Hepatocyte (in vitro differentiated cells): Measurements from ENCODE around the gene NTF3. TPM values are rescaled to one million over a fixed set of nuclear protein-coding genes. Genes with fewer than 3 reads are reported as not detected.
A peak's percentile ranks its signal among the peaks of the same experiment; 100 is the strongest.

Experiments
- DNase-seq: peaks from one replicate; pipeline ENCODE4 v3.0.0-alpha.2; 2016; ENCODE audit warnings: low spot score
- H2AFZ ChIP-seq: fragments of 200-600 bp; sonication (generic); 2 replicates; pipeline ENCODE4 v1.6.0; 2016; ENCODE audit warnings: antibody characterized with exemption, mild to moderate bottlenecking
- H3K27ac ChIP-seq: fragments of 200-600 bp; sonication (generic); 2 replicates; pipeline ENCODE4 v1.5.1; 2016; ENCODE audit warnings: mild to moderate bottlenecking
- H3K27me3 ChIP-seq: fragments of 200-600 bp; sonication (generic); 2 replicates; pipeline ENCODE4 v1.6.1; 2016
- H3K36me3 ChIP-seq: fragments of 200-600 bp; sonication (generic); replicated peaks from 2 replicates; pipeline ENCODE4 v1.5.1; 2016; ENCODE audit warnings: low read depth; ENCODE audit not compliant: insufficient read depth
- H3K4me1 ChIP-seq: fragments of 200-600 bp; sonication (generic); 2 replicates; pipeline ENCODE4 v1.5.1; 2016; ENCODE audit warnings: mild to moderate bottlenecking, moderate library complexity; ENCODE audit not compliant: insufficient read depth
- H3K4me2 ChIP-seq: fragments of 200-600 bp; sonication (generic); 2 replicates; pipeline ENCODE4 v1.6.0; 2016
- H3K4me3 ChIP-seq: fragments of 200-600 bp; sonication (generic); 2 replicates; pipeline ENCODE4 v1.5.1; 2016; ENCODE audit warnings: mild to moderate bottlenecking
- H3K79me2 ChIP-seq: fragments of 200-600 bp; sonication (generic); 2 replicates; pipeline ENCODE4 v1.6.0; 2017; ENCODE audit warnings: mild to moderate bottlenecking
- H3K9me2 ChIP-seq: fragments of 200-600 bp; sonication (generic); replicated peaks from 2 replicates; pipeline ENCODE4 v1.6.0; 2017; ENCODE audit warnings: mild to moderate bottlenecking; ENCODE audit not compliant: insufficient read depth
- H3K9me3 ChIP-seq: fragments of 200-600 bp; sonication (generic); 2 replicates; pipeline ENCODE4 v1.5.1; 2016; ENCODE audit warnings: low read depth, mild to moderate bottlenecking
- H4K20me1 ChIP-seq: fragments of 200-600 bp; sonication (generic); 2 replicates; pipeline ENCODE4 v1.6.0; 2016; ENCODE audit warnings: mild to moderate bottlenecking; ENCODE audit not compliant: insufficient read depth, poor library complexity, severe bottlenecking
- CTCF ChIP-seq: fragments of 200-600 bp; sonication (generic); IDR thresholded peaks from 2 replicates; pipeline ENCODE4 v1.5.1; 2016; ENCODE audit warnings: antibody characterized with exemption, mild to moderate bottlenecking; ENCODE audit not compliant: poor library complexity
- EZH2 ChIP-seq: fragments of 200-600 bp; sonication (generic); IDR thresholded peaks from 2 replicates; pipeline ENCODE4 v1.6.1; 2016; ENCODE audit warnings: antibody characterized with exemption, mild to moderate bottlenecking, borderline replicate concordance
- EZH2phosphoT487 ChIP-seq: fragments of 200-600 bp; sonication (generic); IDR thresholded peaks from one replicate; pipeline ENCODE4 v1.6.1; 2018; ENCODE audit warnings: antibody characterized with exemption, mild to moderate bottlenecking, low read depth, moderate library complexity; ENCODE audit not compliant: unreplicated experiment, severe bottlenecking
- WGBS: methylation state at CpG from one replicate; pipeline ENCODE4 v1.1.6; 2016; ENCODE audit warnings: low lambda C conversion rate; ENCODE audit errors: missing lambda C conversion rate; 5-methylcytosine and 5-hydroxymethylcytosine counted together
- polyA plus RNA-seq: library from polyadenylated mRNA; unstranded; fragments of >200 nt; fragmentation: Nextera tagmentation; extraction: Ambion mirVana; gene quantifications from 2 replicates; pipeline ENCODE4 v1.2.1, GENCODE V29; 2016
- total RNA-seq: library from RNA; depleted of rRNA; stranded (reverse); fragments of >200 nt; gene quantifications from 2 replicates; pipeline ENCODE4 v1.2.3, GENCODE V29; 2014

The NTF3 gene
- total and polyA plus RNA-seq, 2 experiments from 2014 or later = 5.0 to 7.1 TPM

DNA sequence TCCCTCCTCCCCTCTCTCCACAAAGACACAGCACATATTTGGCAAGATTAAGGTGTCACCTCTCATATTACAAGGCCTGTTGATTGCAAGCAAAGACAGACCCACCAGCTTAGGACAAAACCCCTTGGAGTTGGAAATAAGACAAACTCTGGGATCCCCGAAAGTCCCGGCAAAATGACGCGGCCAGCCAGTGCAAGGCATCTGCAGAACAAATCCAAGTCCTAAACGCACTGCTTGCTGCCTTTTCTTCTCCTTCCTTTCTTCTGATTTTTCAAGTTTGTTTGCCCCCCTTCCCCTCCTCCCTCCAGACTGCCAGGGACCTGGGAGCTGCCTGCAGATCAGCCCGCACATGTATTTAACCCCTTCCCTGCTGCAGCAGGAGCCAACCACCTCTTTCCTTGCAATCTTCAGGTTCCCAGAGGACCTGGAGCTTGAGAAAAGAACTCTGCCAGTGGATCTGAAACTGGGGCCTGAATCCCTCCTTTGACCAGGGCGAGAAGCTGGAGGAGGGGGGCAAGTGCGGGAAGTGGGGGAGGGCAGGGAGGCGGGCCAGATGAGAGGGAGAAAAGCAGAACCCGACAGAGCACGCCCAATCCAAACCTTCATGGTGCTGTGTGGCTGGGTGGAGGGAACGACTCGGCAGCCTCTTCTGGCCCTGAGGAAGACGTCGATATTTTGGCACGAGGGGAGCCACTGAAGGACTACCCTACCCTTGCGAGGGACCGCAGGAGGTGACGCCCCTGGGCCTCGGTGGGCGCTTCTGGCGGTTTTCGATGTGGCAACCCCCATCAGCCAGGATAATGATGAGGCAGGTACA lies 2.0 kb upstream of the NTF3 start:
- H3K36me3 ChIP-seq = no peaks in the 10 kb centered on the region
- peaks cover 5% of the 10 kb centered on the region for H4K20me1 ChIP-seq
- no peaks in the 10 kb centered on the region for H3K9me3 ChIP-seq
- TF ChIP-seq CTCF (no peak), EZH2phosphoT487 (no peak), EZH2 (no peak)
- peaks cover 24% of the 10 kb centered on the region for H3K79me2 ChIP-seq
- H3K9me2 ChIP-seq = no peaks in the 10 kb centered on the region
- peak overlapping the region; percentile 29 for H3K27ac ChIP-seq
- 10% methylated on average over 15 of the region's 23 CpGs for WGBS
- peak overlapping the region; percentile 92 for H3K4me2 ChIP-seq
- DNase-seq = no peak
- no peak overlapping the region for H3K4me3 ChIP-seq
- H3K27me3 ChIP-seq = peaks cover 26% of the 10 kb centered on the region
- peak overlapping the region; percentile 67 for H2AFZ ChIP-seq
- H3K4me1 ChIP-seq = peaks cover 24% of the 10 kb centered on the region

- TF ChIP-seq EZH2phosphoT487 (no peak), EZH2 (no peak), CTCF (no peak)
- Histone ChIP-seq H3K4me3 (peak overlapping the region; percentile 93), H3K4me1 (peaks cover 32% of the 10 kb centered on the region), H3K27me3 (peaks cover 30% of the 10 kb centered on the region), H4K20me1 (peaks cover 5% of the 10 kb centered on the region), H3K36me3 (no peaks in the 10 kb centered on the region), H2AFZ (peak overlapping the region; percentile 67), H3K9me2 (no peaks in the 10 kb centered on the region), H3K4me2 (peak overlapping the region; percentile 92), H3K79me2 (peaks cover 34% of the 10 kb centered on the region), H3K27ac (no peak overlapping the region), H3K9me3 (no peaks in the 10 kb centered on the region)
- no peak for DNase-seq
- 7% methylated on average over 49 of the region's 58 CpGs for WGBS
Observed at GRCh38 chr12:5430641-5431603, 986 bp upstream of the NTF3 start.

- peak overlapping the region; percentile 93 for H3K4me3 ChIP-seq
- TF ChIP-seq CTCF (peak; percentile 7), EZH2 (no peak)
- no peaks in the 10 kb centered on the region for H3K36me3 ChIP-seq
- peaks cover 40% of the 10 kb centered on the region for H3K4me1 ChIP-seq
- peak overlapping the region; percentile 13 for H2AFZ ChIP-seq
- H4K20me1 ChIP-seq = peaks cover 9% of the 10 kb centered on the region
- H3K27ac ChIP-seq = peak overlapping the region; percentile 71
- H3K9me3 ChIP-seq = no peaks in the 10 kb centered on the region
- H3K79me2 ChIP-seq = peaks cover 58% of the 10 kb centered on the region
- peak; percentile 66 for DNase-seq
- under 1% methylated on average over 51 of the region's 59 CpGs for WGBS
- no peaks in the 10 kb centered on the region for H3K9me2 ChIP-seq
- H3K27me3 ChIP-seq = peaks cover 30% of the 10 kb centered on the region
- peak overlapping the region; percentile 92 for H3K4me2 ChIP-seq
Observed at GRCh38 chr12:5433081-5433844, 1.4 kb downstream of the NTF3 start.
